ENCODE results near the gene KCNJ6.

Gene KCNJ6

DNA sequence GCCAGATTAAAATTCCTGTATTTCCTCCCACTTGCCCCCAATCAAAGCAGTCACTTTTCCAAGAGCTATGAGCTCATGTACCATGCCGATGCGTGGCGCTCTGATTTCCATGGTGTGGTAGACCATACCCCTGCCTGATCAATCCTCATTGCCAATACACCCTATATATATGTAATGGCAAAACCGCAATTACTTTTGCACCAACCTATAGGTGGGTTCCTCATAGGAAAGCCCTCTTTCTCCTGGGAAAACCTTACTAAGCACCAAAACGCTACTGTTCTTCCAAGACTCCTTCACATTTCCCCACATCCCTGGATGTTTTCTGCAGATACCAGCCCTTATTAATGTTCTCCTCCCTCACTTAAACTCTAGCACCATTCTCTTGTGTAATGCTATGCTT lies 11.0 kb downstream of the KCNJ6 start:
- in situ Hi-C loops (cut with MboI; ENCODE audit: low sequenced_read_pairs), result no loop called here

DNA sequence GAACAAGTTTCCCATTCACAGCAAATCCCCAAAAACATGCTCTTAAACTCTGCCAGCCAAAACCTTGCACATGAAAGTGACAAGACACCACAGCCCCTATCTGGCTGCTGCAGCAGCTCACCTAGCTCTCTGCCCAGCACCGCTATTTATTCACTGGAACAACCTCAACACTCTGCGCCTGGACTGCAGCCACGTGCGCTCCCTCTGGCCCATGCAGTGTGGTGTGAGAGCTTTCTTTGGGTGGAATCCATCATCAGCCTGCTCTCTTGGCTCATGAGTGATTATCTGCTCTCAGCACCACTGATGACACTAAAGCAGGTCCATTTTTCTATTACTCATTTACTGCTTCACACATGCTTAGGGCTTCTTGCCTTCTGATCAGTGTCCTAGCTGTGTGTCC lies 11.4 kb downstream of the KCNJ6 start:
- in situ Hi-C loops (cut with MboI; ENCODE audit: low sequenced_read_pairs), result no loop called here

DNA sequence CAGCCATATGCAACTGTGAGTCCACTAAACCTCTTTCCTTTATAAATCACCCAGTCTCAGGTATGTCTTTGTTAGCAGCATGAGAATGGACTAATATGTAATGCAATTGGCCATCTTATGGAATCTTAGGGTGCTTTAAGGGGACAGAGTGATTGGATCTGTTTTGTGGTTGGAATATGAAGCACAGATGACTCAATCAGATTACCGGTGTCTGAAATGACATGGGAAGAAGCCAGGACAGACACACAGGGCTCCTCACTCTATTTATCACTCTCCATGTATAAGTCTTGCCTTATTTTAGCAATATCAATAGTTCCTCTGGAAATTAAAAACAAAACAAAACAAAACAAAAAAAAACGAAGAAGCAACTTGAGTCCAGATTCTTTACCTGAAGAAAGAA lies 12.9 kb downstream of the KCNJ6 start:
- in situ Hi-C loops (cut with MboI; ENCODE audit: low sequenced_read_pairs), result no loop called here

DNA sequence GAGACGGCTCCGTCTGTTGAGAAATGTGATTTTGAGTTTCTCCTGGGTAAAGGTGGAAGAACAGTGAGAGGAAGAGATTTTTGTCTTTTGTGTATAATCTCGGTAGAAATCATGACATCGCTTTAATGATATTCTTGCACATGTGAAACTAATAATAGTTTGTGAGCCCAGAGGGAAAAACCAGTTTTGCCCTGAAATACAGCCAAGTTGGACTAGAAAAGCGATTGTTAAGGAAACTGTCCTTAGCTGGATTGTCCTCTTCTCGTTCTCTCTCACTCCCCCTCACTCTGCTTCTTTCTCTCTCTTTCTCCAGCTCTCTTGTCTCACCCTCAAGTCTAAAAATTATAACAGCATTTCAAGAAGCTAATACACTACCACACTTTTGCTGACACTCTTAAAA lies 17.1 kb downstream of the KCNJ6 start:
- in situ Hi-C loops (cut with MboI; ENCODE audit: low sequenced_read_pairs), result no loop called here

DNA sequence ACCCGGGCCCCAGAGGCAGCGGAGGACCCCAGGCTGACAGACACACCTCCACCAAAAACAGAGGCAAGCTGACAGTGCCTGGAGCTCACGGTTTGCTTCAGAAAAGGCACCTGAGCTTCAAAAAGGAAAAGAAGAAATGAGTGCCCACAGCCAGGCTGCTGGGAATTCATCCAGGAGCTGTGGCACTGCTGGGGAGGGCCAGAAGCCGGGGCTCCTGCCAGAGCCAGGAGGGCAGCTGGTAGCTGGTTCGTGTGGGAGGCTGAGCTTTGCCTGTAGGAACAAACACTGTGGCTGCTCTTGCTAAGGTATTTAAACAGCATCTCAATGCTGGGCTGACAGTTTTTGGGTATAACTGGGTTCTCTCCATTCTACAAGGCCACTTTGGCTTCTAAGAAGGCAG lies 19.5 kb downstream of the KCNJ6 start:
- in situ Hi-C loops (cut with MboI; ENCODE audit: low sequenced_read_pairs), result no loop called here

DNA sequence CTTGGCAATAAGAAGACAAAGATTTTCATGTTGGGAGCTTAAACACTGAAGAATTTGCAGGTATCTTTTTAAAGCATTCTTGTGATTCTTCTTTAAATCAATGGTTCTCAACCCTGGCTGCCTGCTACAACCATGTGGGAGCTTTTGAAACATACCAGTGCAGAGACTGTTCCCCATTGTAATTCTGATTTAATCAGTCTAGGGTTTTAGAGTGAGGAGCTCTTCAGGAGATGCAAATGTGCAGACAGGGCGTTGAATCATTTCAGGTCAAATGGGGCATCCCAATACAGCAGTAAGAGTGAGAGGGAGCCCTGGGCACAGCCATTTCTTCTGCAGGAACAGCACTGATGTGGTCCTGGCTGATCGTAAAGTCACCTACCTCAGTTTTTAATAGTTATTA lies 24.3 kb downstream of the KCNJ6 start:
- in situ Hi-C loops (cut with MboI; ENCODE audit: low sequenced_read_pairs), result no loop called here

DNA sequence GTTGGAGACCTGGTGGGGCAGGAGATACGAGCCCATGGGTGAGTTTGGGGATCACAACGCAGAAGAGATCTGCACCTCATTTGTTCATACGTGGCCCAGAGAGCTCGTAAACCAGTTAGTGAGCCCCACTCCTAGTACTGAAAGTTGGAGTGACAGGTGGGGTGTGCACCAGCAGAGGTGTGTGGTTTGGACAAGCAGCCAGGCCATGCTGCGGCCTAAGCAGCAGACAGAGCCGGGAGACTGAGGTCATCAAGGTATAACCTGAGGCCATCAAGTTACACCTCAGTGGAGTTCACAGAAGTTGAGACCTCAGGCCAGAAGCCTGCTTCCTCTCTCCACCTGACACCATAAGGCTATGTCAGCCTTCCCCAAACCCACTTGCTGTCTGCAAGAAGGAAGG lies 27.6 kb downstream of the KCNJ6 start:
- in situ Hi-C loops (cut with MboI; ENCODE audit: low sequenced_read_pairs), result no loop called here

DNA sequence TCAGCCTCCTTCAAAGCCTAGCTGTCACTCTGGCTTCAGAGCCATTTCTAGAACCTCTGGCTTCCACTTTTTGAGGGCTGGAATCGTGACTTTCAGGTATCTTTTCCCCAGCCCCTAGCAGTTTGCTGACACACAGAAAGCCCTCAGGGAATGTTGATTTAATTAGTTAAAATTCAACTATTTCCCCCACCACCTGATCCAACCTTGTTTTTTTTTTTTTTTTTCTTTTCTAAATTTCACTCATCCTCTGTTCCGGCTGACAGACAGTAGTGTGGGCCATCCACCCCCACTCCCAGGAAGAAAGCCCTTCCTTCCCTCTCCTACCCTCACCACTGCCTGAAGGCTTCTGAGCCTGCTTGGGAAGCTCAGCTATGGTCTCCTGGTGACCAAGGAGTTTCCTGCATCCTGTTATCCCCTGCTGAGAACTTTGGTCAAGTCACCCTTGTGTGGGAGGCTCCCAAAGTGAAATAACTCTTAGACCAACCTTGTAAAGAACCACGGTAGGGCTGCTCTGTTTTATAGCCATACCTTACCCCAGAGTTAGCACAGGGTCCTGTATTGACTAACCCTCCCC lies 29.4 kb downstream of the KCNJ6 start:
- in situ Hi-C loops (cut with MboI; ENCODE audit: low sequenced_read_pairs), result no loop called here

DNA sequence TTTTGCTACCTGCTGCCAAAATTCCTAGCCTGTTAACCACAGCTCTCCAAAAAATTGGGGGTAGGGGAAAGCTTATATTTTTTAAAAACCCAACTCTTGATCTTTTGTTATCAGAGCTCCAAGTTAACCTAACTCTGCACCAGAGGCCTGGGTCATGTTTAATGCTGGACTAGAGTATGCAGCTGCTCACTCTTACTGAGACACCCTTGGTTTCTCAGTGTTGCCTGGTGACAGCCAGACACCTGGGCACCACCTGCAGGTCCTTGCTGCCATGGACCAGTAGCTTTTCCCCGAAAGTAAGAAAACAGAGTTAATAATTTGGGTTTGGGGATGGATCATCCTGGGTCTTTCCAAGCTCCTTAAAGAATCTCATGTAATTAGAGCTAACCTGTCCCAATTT lies 30.1 kb downstream of the KCNJ6 start:
- in situ Hi-C loops (cut with MboI; ENCODE audit: low sequenced_read_pairs), result no loop called here

DNA sequence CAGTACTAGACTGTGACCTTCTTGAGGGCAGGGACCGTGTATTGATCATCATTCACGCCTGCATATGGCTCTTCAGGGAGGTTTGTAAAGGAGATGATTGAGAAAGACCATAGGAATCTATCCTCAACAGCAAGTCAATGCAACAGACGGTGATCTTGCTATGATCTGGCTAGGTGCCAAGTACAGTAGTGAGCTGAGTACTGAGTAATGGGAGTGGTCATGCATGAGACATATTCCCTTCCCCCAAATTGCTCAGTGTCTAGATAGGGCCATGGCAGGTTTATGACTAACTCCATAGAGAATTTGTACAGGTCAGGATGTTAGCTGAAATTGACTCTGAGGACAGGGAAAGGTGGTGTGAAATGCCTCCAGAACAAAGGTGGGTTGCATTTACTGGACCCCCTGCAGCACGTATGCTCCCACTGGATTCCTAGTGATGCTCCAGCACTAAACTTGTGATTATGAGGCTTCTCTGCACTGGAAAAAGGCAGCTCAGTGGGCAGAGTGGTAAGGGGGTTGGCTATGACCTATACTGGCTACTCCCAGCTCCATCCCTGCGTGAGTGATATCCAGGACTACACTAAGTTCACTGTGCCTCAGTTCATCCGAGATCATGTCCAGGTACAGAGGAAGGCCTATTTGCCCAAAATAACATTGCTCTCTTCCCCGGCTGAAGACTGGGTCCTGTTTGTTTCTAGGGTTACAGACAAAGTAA lies 37.2 kb downstream of the KCNJ6 start:
- in situ Hi-C loops (cut with MboI; ENCODE audit: low sequenced_read_pairs), result no loop called here

DNA sequence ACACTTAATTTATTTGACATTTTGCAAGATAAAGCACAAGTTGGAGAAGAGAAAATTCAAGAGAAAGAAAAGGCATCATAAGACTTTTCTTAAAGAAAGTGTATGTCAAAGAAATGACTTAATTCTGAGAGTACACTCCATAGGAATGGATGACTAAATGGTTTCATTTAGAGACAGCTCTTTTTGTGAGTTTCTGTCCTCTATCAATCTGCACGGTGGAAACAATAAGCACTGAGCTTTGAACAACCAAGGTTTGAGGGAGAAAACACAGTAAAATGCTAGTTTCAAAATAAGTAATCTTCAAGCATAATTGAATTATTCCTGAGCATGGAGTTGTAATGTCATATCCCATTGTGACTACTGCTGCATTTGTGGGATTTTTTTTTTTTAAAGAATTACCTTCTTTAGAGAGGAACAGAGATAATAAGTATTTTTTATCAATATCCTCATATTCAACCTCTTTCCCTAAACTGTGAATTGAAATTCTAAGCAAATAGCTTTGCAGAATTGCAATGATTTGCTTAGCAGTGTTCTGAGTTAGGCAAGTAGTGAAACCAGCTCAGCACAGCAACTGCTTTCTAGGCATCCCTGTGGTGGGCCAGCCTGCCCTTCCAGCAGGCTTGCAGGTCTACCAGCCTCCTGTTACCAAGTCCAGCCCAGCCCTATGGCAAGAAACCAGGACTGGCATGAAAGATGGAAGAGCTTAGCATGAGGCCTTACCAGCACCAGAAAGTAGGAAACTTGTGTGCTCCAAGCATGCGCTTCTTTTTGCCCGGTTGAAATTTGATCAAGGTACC lies 38.2 kb downstream of the KCNJ6 start:
- in situ Hi-C loops (cut with MboI; ENCODE audit: low sequenced_read_pairs), result no loop called here

DNA sequence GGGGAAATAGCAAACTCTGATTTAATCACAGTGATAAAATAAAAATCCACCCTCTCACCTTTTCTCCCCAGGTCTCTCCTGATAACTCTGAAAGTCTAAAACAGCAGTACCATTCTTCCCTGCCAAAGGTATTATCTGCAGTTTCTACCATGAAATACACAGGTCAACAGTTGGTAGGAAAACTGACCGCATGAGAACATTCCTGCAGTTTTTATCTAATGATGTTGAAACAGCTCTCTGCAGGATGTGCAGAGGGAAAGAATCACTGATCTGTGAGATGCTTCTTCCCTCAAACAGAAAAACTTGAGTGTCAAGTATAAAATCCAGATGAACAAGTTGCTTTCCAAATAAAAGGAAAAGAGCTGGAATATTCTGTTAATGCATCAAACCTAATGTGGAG lies 39.1 kb downstream of the KCNJ6 start:
- in situ Hi-C loops (cut with MboI; ENCODE audit: low sequenced_read_pairs), result no loop called here

DNA sequence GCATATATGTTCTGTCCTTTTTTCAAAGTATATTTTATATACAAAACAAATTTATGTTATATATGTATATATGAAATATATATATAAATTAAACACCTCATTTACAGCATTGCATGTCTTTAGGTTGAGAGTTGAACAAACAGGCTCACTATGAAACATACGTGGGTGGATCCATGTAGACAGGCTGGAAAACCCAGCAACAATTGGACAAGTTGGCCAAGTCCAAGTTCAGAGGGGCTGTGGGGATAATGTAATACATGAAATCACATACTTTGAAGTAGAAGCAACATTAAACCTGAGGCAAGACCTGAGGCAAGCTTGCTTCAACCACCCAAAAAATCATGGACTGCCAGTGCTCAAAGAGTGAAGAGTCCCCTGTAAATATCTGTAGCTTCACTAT lies 39.7 kb downstream of the KCNJ6 start:
- in situ Hi-C loops (cut with MboI; ENCODE audit: low sequenced_read_pairs), result no loop called here

DNA sequence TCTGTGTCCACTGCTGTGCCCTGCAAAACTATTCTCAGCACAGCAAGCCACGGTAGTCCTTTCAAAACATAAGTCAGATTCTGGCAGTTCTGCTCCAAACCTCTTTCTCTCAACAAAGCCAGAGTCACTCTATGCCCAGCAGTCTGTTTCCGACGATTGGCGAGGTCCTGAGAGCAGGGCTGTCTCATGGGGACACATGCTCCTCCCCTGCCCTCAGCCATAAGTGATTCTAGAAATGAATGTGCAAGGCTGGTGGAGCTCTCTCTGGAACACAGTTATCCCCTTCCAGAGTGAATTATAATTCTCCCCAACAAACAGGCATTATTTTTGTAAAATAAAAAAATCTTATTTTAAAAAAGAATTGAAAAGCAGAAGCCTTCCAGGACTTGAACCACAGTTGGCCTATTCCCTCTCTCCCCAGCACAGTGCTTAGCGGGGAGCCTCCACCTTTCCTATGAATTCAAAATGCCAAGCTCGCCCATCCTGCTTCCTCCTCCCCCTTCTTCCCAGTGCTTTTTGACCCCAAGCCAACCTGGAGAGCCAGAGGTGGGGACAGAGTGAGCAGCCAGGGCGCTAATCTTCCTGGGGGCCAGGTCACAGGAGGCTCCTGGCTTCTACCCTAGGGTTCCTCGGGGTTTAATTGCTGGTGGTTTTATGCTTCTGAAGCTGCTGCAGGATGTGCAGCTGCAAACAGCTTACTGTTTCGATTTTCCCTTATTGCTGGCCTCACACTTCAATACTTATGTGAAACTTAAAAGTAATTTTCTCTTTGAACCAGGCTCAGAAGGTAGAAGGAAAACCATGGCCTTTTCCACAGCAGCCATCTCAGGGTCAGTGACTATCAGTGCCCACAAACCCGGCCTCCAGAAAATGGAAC lies 41.1 kb downstream of the KCNJ6 start:
- in situ Hi-C loops (cut with MboI; ENCODE audit: low sequenced_read_pairs), result no loop called here

DNA sequence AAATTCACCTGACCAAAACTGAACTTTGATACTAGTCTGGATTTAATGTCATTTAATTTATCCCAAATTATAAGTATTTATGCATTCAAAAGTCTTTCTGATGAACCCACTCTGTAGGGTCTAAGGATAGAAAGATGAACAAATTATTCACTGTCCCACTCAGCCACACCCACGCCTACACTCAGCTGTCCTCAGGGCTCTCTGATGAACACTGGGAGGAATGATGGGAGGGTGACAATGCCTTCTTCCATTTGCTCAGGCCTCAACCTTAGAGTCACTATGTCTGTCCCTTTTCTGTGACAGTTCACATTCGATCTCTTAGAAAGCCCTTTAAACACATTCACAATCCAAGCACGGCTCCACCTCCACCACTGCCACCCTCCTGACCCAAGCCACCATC lies 41.8 kb downstream of the KCNJ6 start:
- in situ Hi-C loops (cut with MboI; ENCODE audit: low sequenced_read_pairs), result no loop called here

DNA sequence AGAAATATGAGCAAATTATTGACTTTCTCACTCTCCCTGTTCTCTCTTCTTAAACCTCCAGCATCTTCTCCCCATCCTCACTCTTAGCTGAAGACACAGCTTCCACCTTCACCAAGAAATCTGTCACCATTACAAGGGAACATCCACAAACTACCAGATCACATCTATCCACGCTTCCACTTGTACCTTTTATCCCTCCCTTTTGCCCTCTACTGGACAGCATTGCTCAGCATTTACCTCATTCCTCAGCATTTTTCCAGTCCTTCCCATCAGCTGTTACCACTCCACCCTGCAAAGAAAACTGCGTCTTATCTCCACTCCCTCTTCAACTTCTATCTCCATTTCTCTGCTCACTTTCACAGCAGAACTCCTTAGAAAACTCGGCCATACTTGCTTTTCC lies 42.6 kb downstream of the KCNJ6 start:
- in situ Hi-C loops (cut with MboI; ENCODE audit: low sequenced_read_pairs), result no loop called here

DNA sequence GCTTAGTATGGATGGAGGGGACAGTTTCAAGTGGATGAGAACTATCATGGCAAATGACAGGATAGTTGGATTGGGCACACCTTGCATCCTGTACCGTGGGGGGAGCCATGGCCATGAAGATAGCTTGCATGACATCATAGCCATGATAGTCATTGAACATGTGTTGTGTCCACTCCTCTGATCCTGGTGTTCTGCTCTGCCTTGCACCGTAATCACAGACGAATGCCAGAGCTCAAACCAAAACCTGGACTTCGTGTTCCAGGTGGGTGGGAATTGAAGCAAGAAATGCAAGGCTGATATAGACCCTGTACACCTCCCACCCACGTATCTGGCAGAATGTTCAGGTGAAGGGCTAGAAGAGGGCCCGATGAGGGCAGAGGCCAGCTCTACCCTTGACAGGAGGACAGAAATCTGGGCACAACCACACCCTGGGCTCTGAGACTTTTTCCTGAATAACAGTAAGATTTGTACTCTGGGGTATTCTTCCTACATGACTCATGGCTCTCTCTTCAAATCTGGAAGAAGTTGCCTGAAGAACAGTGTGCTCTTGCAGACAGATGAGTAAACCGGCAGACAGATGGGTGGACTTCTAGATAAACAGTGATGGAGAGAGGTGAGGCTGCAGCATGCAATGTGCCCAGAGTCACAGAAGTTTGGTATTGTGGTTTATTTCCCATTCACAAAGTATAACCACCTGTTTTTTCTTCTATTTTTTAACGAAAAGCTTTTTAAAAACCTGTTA lies 45.0 kb downstream of the KCNJ6 start:
- in situ Hi-C loops (cut with MboI; ENCODE audit: low sequenced_read_pairs), result no loop called here

DNA sequence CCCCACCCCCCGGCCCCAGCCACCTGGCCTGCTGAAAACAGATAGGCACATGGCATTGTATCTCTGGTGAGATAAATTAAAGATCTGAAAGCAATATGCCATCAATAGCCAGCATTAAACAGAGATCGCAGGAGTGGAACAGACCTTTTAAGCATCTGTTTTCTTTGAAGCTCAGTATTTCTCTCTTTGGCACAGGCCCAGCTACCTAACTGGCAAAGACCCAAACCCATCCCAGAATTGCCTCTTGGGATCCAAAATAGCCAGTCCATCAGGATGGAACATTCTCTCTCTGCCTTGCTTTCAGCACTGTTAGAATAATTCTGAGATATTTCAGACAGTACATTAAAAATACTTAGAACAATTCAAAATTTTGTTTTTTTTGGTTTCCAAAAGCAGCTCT lies 46.0 kb downstream of the KCNJ6 start:
- in situ Hi-C loops (cut with MboI; ENCODE audit: low sequenced_read_pairs), result no loop called here

DNA sequence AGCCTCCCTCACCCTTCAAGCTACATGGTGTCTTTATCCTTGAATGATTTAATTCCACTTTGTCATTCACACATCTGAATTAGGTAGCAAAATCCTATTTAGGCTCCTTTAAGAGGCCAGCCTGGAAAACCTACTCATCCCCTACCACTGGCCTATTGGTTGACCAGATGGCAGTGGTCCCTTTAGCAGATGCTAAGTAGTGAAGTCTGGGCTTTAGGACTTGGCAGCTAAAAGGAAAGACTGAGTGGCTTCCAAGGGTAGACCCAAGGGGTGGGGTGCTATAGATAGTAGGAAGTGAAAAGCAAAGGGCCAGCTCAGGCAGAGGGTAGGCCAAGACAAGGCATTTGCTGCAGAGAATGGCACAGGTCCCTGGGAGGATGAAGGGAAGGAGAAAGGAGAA lies 46.6 kb downstream of the KCNJ6 start:
- in situ Hi-C loops (cut with MboI; ENCODE audit: low sequenced_read_pairs), result no loop called here

DNA sequence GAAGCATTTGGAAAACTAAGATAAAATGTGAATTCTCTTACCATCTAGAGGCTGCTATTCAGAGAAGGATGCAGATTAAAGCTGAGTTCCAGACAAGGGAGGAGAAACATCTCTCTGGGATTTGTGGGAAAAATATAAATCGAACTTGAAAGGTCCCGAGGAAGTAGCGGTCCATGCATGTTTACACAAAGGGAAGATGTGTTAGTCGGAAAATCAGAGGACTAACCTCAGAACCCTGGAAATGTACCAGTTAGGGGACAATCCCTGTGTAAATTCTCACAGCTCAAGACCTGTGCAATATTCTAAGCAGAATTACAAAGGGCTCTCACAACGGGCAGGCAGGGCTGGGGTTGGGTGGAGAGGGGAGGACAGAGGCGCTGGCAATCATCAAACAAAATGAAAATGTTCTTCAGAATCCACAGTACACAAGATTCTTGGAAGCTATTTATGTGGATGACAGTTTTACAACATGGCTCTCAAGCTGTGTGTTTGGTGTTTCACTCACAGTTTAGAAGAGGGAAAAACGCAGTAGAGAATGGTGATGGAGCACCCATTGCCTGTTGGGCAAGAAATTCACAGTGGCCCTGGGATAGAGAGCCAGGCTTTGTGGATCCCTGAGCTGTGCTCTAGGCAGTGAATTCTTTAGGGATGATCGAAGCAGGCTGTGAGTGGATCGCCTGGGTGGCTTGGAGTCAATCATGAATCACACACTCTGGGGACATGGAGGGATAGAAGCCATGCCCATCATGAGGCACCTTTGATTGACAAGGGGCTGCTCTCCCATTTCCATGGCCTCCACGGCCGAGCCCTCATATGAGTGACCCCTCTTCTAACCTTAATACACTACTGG lies 47.6 kb downstream of the KCNJ6 start:
- in situ Hi-C loops (cut with MboI; ENCODE audit: low sequenced_read_pairs), result no loop called here

Data from HL-60/S4 (cell line).